Stimulated activated CD4-positive, alpha-beta T cell treated with anti-CD3 and anti-CD28 coated beads, TNF-alpha, amount 100 ng/mL, for 24 hours (primary cell): ENCODE measurements around the gene PPCDC.

Experiments
- DNase-seq, 3 experiments: peaks; one replicate each; pipeline ENCODE4 v3.0.0-alpha.2; 2020; ENCODE audit warnings: low read depth in 3 of 3

The PPCDC gene

GRCh38 chr15:75023181-75023871 is at the start of gene PPCDC:
TSS of gene PPCDC (plus strand) at chr15:75023590. CDS start at chr15:75028319, 4,729 bp downstream.
- DNase-seq, result peak; percentile 85 to 95 (median 91)

GRCh38 chr15:74976159-74976558 is 47.2 kb upstream of the PPCDC start:
- no peak for DNase-seq

GRCh38 chr15:74977599-74977998 is 45.8 kb upstream of the PPCDC start:
- DNase-seq, result no peak

- no peak for DNase-seq
These were observed 45.3 kb upstream of the PPCDC start for GRCh38 chr15:74978077-74978476.

- peak; percentile 13 to 53 (median 30) for DNase-seq
These were observed 44.9 kb upstream of the PPCDC start for GRCh38 chr15:74978503-74978902.

- DNase-seq, result no peak
These were observed 41.2 kb upstream of the PPCDC start for GRCh38 chr15:74982183-74982582.

- DNase-seq, result peak; percentile 22 to 48 (median 43)
These were observed 39.6 kb upstream of the PPCDC start for GRCh38 chr15:74983725-74984231.

- DNase-seq, result peak in 1 of 3 experiments; percentile 42
These were observed 35.2 kb upstream of the PPCDC start for GRCh38 chr15:74988007-74988800.

GRCh38 chr15:74989527-74989926 is 33.9 kb upstream of the PPCDC start:
- DNase-seq, result no peak

- DNase-seq, result no peak
These were observed 30.8 kb upstream of the PPCDC start for GRCh38 chr15:74992619-74993018.

- DNase-seq, result no peak
These were observed 29.2 kb upstream of the PPCDC start for GRCh38 chr15:74994236-74994635.

- DNase-seq, result no peak
These were observed 28.7 kb upstream of the PPCDC start for GRCh38 chr15:74994685-74995084.

- peak; percentile 85 to 91 (median 88) for DNase-seq
These were observed 28.1 kb upstream of the PPCDC start, which contains the start of gene SCAMP5 for GRCh38 chr15:74995182-74995778. TSS of gene SCAMP5 (plus strand) at chr15:74995563. CDS start at chr15:75011840, 16,277 bp downstream.

GRCh38 chr15:74995779-74996765 is 27.3 kb upstream of the PPCDC start:
- DNase-seq, result no peak

GRCh38 chr15:74997141-74997540 is 26.2 kb upstream of the PPCDC start:
- DNase-seq, result no peak

GRCh38 chr15:74997543-74997942 is 25.8 kb upstream of the PPCDC start:
- DNase-seq, result no peak

GRCh38 chr15:75001310-75001709 is 22.1 kb upstream of the PPCDC start:
- no peak for DNase-seq

- DNase-seq, result no peak
These were observed 21.0 kb upstream of the PPCDC start for GRCh38 chr15:75002398-75002797.

- DNase-seq, result no peak
These were observed 16.2 kb upstream of the PPCDC start for GRCh38 chr15:75007216-75007615.

- no peak for DNase-seq
These were observed 15.2 kb upstream of the PPCDC start for GRCh38 chr15:75008221-75008625.
